ENCODE data around the gene TRIM9.

DNA sequence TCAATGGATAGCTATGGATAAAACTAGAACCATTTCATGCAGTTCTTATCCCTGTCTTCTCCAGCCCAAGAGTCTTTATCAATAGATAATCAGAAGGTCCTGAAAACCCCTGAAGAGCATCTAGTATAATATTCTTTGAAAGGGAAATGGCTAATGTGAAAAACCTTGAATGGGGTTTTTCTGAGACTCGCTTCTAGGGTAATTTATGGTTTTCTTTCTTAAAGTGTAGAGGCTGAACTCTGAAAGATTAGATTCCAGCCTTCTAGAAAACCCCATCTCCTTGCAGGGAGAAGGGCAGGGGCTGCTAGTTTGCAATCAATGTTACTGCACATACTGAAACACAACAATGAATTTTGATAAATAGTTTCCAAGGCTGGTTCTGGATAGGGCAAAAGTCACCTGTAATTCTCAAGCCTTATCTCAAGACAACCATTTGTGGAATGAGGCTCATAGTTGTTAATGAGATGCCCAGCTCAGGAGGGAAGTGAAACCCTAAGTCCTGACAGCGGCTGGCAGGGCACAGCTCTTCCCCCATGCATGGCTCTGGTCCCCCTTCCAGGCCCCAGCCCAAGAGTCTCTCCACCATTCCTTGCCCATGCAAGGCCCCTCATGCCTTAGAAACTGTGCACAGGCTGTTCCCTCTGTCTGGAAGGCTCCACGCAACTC, 116.9 kb downstream of the TRIM9 start:
- TF ChIP-seq RAD21 (IDR thresholded peaks at IDR 0.05; ENCODE audit: low read length) (no peak), MXI1 (IDR thresholded peaks at IDR 0.05; ENCODE audit: borderline replicate concordance, low read depth, low read length) (no peak)
- TF ChIP-seq, protein P1, sequence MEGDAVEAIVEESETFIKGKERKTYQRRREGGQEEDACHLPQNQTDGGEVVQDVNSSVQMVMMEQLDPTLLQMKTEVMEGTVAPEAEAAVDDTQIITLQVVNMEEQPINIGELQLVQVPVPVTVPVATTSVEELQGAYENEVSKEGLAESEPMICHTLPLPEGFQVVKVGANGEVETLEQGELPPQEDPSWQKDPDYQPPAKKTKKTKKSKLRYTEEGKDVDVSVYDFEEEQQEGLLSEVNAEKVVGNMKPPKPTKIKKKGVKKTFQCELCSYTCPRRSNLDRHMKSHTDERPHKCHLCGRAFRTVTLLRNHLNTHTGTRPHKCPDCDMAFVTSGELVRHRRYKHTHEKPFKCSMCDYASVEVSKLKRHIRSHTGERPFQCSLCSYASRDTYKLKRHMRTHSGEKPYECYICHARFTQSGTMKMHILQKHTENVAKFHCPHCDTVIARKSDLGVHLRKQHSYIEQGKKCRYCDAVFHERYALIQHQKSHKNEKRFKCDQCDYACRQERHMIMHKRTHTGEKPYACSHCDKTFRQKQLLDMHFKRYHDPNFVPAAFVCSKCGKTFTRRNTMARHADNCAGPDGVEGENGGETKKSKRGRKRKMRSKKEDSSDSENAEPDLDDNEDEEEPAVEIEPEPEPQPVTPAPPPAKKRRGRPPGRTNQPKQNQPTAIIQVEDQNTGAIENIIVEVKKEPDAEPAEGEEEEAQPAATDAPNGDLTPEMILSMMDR (conservative IDR thresholded peaks at IDR 0.05; ENCODE audit: low read depth, low read length): no peak

Measured in IMR-90 (cell line).